GM12878 (cell line): ENCODE measurements around the gene CLSTN2. TPM values are rescaled to one million over a fixed set of nuclear protein-coding genes. Genes with fewer than 3 reads are reported as not detected.

Experiments used
- BCL3 ChIP-seq: IDR thresholded peaks from 2 replicates; pipeline ENCODE4 v1.6.1; 2011; ENCODE audit warnings: borderline replicate concordance, low read depth, mild to moderate bottlenecking, moderate library complexity, low read length; ENCODE audit not compliant: insufficient read depth, poor library complexity, severe bottlenecking
- BCLAF1 ChIP-seq: fragments of 450-650 bp; IDR thresholded peaks from 2 replicates; pipeline ENCODE4 v1.6.1; 2017; ENCODE audit warnings: antibody characterized with exemption, mild to moderate bottlenecking, moderate library complexity
- HCFC1 ChIP-seq: fragments of 150-350 bp; IDR thresholded peaks from 2 replicates; pipeline ENCODE4 v1.6.1; 2014; ENCODE audit warnings: low read length
- KDM1A ChIP-seq: fragments of 200-600 bp; sonication (generic); IDR thresholded peaks from 2 replicates; pipeline ENCODE4 v1.6.1; 2016; ENCODE audit warnings: borderline replicate concordance
- MAX ChIP-seq: IDR thresholded peaks from 2 replicates; pipeline ENCODE4 v1.6.1; 2012; ENCODE audit warnings: low read depth, low read length, improper control_type of control experiment
- PAX8 ChIP-seq: fragments of 450-650 bp; IDR thresholded peaks from 2 replicates; pipeline ENCODE4 v1.6.1; 2017; ENCODE audit warnings: mild to moderate bottlenecking, moderate library complexity
- REST ChIP-seq: IDR thresholded peaks from 2 replicates; pipeline ENCODE4 v1.6.1; 2012; ENCODE audit warnings: mild to moderate bottlenecking, low read depth, low read length
- WRNIP1 ChIP-seq: IDR thresholded peaks from 2 replicates; pipeline ENCODE4 v1.6.1; 2011; ENCODE audit warnings: low read depth, low read length, improper control_type of control experiment, borderline replicate concordance
- ZNF207 ChIP-seq: fragments of 450-650 bp; IDR thresholded peaks from 2 replicates; pipeline ENCODE4 v1.6.1; 2014; ENCODE audit warnings: antibody characterized with exemption, mild to moderate bottlenecking, borderline replicate concordance
- polyA plus RNA-seq, 11 experiments: library from polyadenylated mRNA; depleted of rRNA in 4 of 11; unstranded in 6 of 11; stranded (reverse) in 5 of 11; fragments of >200 nt; fragmentation: Nextera tagmentation in 4 of 11; fragmentation: Illumina TruSeq in 1 of 11; extraction: Ambion mirVana in 4 of 11; extraction: Trizol in 1 of 11; gene quantifications; 1 replicate in 1 of 11; 2 replicates in 10 of 11; pipeline versions ENCODE4 v1.2.1 to v1.2.3, GENCODE V29; 2011 to 2016; ENCODE audit warnings: inconsistent platforms in 2 of 11, missing spikeins in 2 of 11, low read depth in 1 of 11
- total RNA-seq, 4 experiments: library from RNA; depleted of rRNA in 3 of 4; stranded (reverse); fragments of >200 nt in 3 of 4; fragmentation: Illumina TruSeq in 1 of 4; extraction: Trizol in 1 of 4; gene quantifications; 2 replicates each; pipeline versions ENCODE4 v1.2.1 to v1.2.3, GENCODE V29; 2013 to 2021

Gene CLSTN2
- total and polyA plus RNA-seq, 10 of the 15 experiments (the other 5 are each of a cell fraction or from before 2014, with no cell fraction given), result under 0.01 to 0.10 (median under 0.01) TPM; not detected in 5

- TF ChIP-seq REST, result no peak
- no peak for TF ChIP-seq BCL3
- no peak for TF ChIP-seq KDM1A
- TF ChIP-seq ZNF207, result no peak
- TF ChIP-seq MAX, result no peak
- no peak for TF ChIP-seq WRNIP1
- TF ChIP-seq HCFC1, result no peak
- no peak for TF ChIP-seq BCLAF1
- TF ChIP-seq PAX8, result no peak
Observed at GRCh38 chr3:140552403-140552802, 617.4 kb downstream of the CLSTN2 start (continued).
